ENCODE data around the gene AOPEP. TPM values are rescaled to one million over a fixed set of nuclear protein-coding genes. Genes with fewer than 3 reads are reported as not detected.
A peak's percentile ranks its signal among the peaks of the same experiment; 100 is the strongest.

AOPEP gene
- total RNA-seq, 1 donor from 2014 or later = 305 TPM

- H3K4me1 ChIP-seq = peaks cover 100% of the 10 kb centered on the region
- intact Hi-C loops (cut with DNase I) = loop anchor here (10.0 kb wide), 1 partner anchor 276 kb away; no protein-coding TSS in a partner anchor
- no peak for TF ChIP-seq CTCF (IDR thresholded peaks at IDR 0.05)
- TF ChIP-seq POLR2A (IDR thresholded peaks at IDR 0.05) = no peak
- TF ChIP-seq POLR2AphosphoS5 (IDR thresholded peaks at IDR 0.05; ENCODE audit: insufficient read depth in 1 of 2, low read depth in 1 of 2) = no peak
- peak in 1 of 2 donors; percentile 16 for DNase-seq (ENCODE audit: extremely low spot score in 2 of 2)
- no peaks in the 10 kb centered on the region for H3K27me3 ChIP-seq
- H3K4me3 ChIP-seq = no peak overlapping the region
- no peaks in the 10 kb centered on the region for H3K9me3 ChIP-seq
- H3K27ac ChIP-seq = peak overlapping the region; percentile 95
- H3K36me3 ChIP-seq = peaks cover 0 to 26% of the 10 kb centered on the region in 2 donors
These were observed 334.4 kb downstream of the AOPEP start for GRCh38 chr9:95060916-95061315.

GRCh38 chr9:95061916-95062595 is 335.6 kb downstream of the AOPEP start:
- Histone ChIP-seq H3K27ac (peak overlapping the region; percentile 95), H3K9me3 (no peaks in the 10 kb centered on the region), H3K36me3 (peaks cover 0 to 26% of the 10 kb centered on the region in 2 donors), H3K27me3 (no peaks in the 10 kb centered on the region), H3K4me1 (peaks cover 100% of the 10 kb centered on the region), H3K4me3 (peak overlapping the region in 1 of 2 donors; percentile 18)
- intact Hi-C loops (cut with DNase I) = loop anchor here (10.0 kb wide), 1 partner anchor 277 kb away; no protein-coding TSS in a partner anchor
- peak in 1 of 2 donors; percentile 55 for DNase-seq (ENCODE audit: extremely low spot score in 2 of 2)
- TF ChIP-seq POLR2AphosphoS5 (IDR thresholded peaks at IDR 0.05; ENCODE audit: insufficient read depth in 1 of 2, low read depth in 1 of 2) (no peak), POLR2A (IDR thresholded peaks at IDR 0.05) (no peak), CTCF (IDR thresholded peaks at IDR 0.05) (no peak)

- peak in 1 of 2 donors; percentile 70 for DNase-seq (ENCODE audit: extremely low spot score in 2 of 2)
- peak in 1 of 2 donors; percentile 18 for TF ChIP-seq POLR2AphosphoS5 (IDR thresholded peaks at IDR 0.05; ENCODE audit: insufficient read depth in 1 of 2, low read depth in 1 of 2)
- no peak for TF ChIP-seq CTCF (IDR thresholded peaks at IDR 0.05)
- TF ChIP-seq POLR2A (IDR thresholded peaks at IDR 0.05) = no peak
- no peaks in the 10 kb centered on the region for H3K9me3 ChIP-seq
- H3K4me3 ChIP-seq = peak overlapping the region in 1 of 2 donors; percentile 18
- intact Hi-C loops (cut with DNase I) = loop anchor here (10.0 kb wide), 1 partner anchor 278 kb away; no protein-coding TSS in a partner anchor
- H3K4me1 ChIP-seq = peaks cover 100% of the 10 kb centered on the region
- H3K27ac ChIP-seq = peak overlapping the region; percentile 95
- peaks cover 0 to 26% of the 10 kb centered on the region in 2 donors for H3K36me3 ChIP-seq
- H3K27me3 ChIP-seq = no peaks in the 10 kb centered on the region
These were observed 336.1 kb downstream of the AOPEP start for GRCh38 chr9:95062596-95063065.

GRCh38 chr9:95063300-95063699 is 336.8 kb downstream of the AOPEP start:
- peaks cover 100% of the 10 kb centered on the region for H3K4me1 ChIP-seq
- H3K27ac ChIP-seq = peak overlapping the region; percentile 95
- H3K4me3 ChIP-seq = no peak overlapping the region
- H3K9me3 ChIP-seq = no peaks in the 10 kb centered on the region
- intact Hi-C loops (cut with DNase I) = loop anchor here (10.0 kb wide), 1 partner anchor 278 kb away; no protein-coding TSS in a partner anchor
- H3K27me3 ChIP-seq = no peaks in the 10 kb centered on the region
- peak in 1 of 2 donors; percentile 49 for DNase-seq (ENCODE audit: extremely low spot score in 2 of 2)
- no peak for TF ChIP-seq CTCF (IDR thresholded peaks at IDR 0.05)
- no peak for TF ChIP-seq POLR2AphosphoS5 (IDR thresholded peaks at IDR 0.05; ENCODE audit: insufficient read depth in 1 of 2, low read depth in 1 of 2)
- TF ChIP-seq POLR2A (IDR thresholded peaks at IDR 0.05) = no peak
- H3K36me3 ChIP-seq = peaks cover 0 to 26% of the 10 kb centered on the region in 2 donors

GRCh38 chr9:95065224-95065623 is 338.7 kb downstream of the AOPEP start:
- TF ChIP-seq POLR2AphosphoS5 (IDR thresholded peaks at IDR 0.05; ENCODE audit: insufficient read depth in 1 of 2, low read depth in 1 of 2) (peak in 1 of 2 donors; percentile 59), CTCF (IDR thresholded peaks at IDR 0.05) (no peak)
- Histone ChIP-seq H3K9me3 (no peaks in the 10 kb centered on the region), H3K4me3 (no peak overlapping the region), H3K27me3 (no peaks in the 10 kb centered on the region), H3K4me1 (peaks cover 100% of the 10 kb centered on the region), H3K27ac (peak overlapping the region; percentile 95), H3K36me3 (peaks cover 0 to 26% of the 10 kb centered on the region in 2 donors)
- intact Hi-C loops (cut with DNase I) = loop anchor here (10.0 kb wide), 1 partner anchor 280 kb away; no protein-coding TSS in a partner anchor
- no peak for DNase-seq (ENCODE audit: extremely low spot score in 2 of 2)
